T-helper 2 cell treated with Interferon-gamma antibody and Interleukin-4, amounts not matched to agents 100 ng/mL and 5 ng/mL, for 36 hours (primary cell): Measurements from ENCODE around the gene MACC1. TPM values are rescaled to one million over a fixed set of nuclear protein-coding genes. Genes with fewer than 3 reads are reported as not detected.

Source experiments
- total RNA-seq: library from RNA; stranded (reverse); gene quantifications from 2 replicates; pipeline ENCODE4 v1.2.3, GENCODE V29; 2022

Gene MACC1
- total RNA-seq, 1 donor from 2014 or later = 0.02 TPM

Other genes starting within 250 kb of the MACC1 start
- not detected in 2 replicates for gene ITGB8, start 113.5 kb upstream of the MACC1 start, total RNA-seq